ENCODE data around the gene PLAAT1. TPM values are rescaled to one million over a fixed set of nuclear protein-coding genes. Genes with fewer than 3 reads are reported as not detected.
A peak's percentile ranks its signal among the peaks of the same experiment; 100 is the strongest.

PLAAT1 gene
- not detected for total RNA-seq

DNA sequence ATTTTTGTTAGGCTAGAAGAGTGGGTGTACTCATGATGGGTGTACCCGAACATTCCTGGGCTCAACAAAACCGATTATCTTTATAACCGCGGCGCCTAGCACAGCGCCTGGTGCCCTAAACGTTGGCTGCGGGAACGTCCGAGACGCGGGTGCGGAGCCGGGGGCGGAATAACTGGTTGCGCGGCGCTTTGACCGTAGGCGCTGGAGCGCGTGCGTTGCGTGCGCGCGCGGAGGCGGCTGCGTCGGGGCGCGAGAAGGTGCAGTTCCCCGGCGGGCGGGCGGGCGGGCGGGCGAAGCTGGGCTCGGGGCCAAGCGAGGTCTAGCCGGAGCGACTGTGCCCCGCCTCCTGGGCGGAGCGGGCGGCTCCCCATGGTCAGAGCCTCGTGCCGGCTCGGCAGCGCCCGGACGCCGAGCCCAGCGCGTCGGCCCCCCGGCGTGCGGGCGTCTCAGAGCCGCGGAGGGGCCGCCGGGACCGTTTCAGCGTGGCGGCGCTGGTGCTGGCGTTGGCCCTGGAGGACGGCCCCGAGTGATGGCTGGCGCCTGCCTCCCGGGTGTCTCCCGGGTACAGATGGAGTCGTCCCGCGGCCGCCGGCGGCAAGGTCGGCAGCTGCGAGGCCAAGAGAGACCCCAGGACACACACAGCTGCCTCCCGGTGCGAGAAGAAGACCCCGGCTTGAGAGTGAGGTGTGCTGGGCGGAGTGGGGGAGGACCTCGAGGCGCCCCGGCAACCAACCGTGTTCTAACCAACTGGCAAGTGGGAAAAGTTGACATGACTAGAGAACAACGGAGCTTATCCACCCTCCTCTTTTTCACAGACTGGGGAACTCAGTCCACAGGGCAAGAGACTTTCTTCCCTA, at the start of gene PLAAT1:
PLAAT1 (plus strand) TSS at position 373 of the 857 bp plus-strand sequence. CDS start 14,429 bp downstream, outside the sequence.
- DNase-seq, result peak; percentile 32
- Mint-ChIP-seq H3K36me3 (no peaks in the 10 kb centered on the region), H3K9me3 (no peaks in the 10 kb centered on the region), H3K27me3 (peaks cover 41% of the 10 kb centered on the region), H3K4me1 (peaks cover 2% of the 10 kb centered on the region), H3K27ac (no peak within 1 kb of the TSS), H3K4me3 (peak within 1 kb of the TSS; percentile 46)
- POLR2A ChIA-PET, result no interaction called here
- ATAC-seq (ENCODE audit: low read depth), result peak; percentile 56

DNA sequence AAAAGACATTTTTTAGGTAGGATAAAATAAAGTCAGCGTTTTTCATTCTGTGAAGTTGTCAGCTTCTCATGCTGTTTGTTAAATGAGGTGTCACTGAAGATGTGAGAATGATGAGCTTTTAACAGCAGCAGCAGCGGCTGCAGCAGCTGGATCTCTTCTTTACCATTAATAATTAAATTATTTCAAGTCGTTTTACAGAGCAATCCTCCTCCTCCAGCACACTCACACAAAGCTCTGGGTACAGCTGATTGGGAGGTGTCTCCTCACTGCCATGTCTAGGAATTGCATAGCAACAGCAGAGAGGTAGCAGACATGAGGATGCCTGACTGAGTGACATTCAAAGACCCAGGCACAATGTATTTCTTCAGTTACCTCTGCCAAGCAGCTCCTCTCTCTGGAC, 46.7 kb upstream of the PLAAT1 start:
- Mint-ChIP-seq H3K27ac (no peak overlapping the region), H3K27me3 (no peaks in the 10 kb centered on the region), H3K9me3 (no peaks in the 10 kb centered on the region), H3K36me3 (no peaks in the 10 kb centered on the region), H3K4me1 (no peaks in the 10 kb centered on the region), H3K4me3 (no peak overlapping the region)
- POLR2A ChIA-PET, result no interaction called here
- no peak for ATAC-seq (ENCODE audit: low read depth)
- DNase-seq, result no peak

DNA sequence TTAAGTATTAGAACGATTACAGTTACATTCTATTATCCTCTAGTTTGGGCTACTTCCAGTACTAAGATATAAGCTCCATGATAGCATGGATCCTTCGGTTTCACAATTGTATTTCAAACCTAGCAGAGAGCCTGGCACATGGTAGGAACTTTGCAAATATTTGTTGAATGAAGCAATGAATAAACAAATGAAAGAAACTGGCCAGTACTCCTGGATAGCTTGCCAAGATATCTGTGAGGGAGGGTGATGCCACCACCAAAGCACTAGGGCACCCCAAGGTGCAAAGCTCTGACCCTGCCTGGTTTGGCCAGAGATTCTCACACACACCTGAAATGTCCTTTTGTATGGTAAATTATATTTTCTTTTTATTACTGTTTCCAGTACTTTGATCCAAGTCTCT, 44.3 kb upstream of the PLAAT1 start:
- POLR2A ChIA-PET, result no interaction called here
- Mint-ChIP-seq H3K27me3 (no peaks in the 10 kb centered on the region), H3K36me3 (no peaks in the 10 kb centered on the region), H3K9me3 (no peaks in the 10 kb centered on the region), H3K4me3 (no peak overlapping the region), H3K4me1 (no peaks in the 10 kb centered on the region), H3K27ac (no peak overlapping the region)
- no peak for DNase-seq
- no peak for ATAC-seq (ENCODE audit: low read depth)

DNA sequence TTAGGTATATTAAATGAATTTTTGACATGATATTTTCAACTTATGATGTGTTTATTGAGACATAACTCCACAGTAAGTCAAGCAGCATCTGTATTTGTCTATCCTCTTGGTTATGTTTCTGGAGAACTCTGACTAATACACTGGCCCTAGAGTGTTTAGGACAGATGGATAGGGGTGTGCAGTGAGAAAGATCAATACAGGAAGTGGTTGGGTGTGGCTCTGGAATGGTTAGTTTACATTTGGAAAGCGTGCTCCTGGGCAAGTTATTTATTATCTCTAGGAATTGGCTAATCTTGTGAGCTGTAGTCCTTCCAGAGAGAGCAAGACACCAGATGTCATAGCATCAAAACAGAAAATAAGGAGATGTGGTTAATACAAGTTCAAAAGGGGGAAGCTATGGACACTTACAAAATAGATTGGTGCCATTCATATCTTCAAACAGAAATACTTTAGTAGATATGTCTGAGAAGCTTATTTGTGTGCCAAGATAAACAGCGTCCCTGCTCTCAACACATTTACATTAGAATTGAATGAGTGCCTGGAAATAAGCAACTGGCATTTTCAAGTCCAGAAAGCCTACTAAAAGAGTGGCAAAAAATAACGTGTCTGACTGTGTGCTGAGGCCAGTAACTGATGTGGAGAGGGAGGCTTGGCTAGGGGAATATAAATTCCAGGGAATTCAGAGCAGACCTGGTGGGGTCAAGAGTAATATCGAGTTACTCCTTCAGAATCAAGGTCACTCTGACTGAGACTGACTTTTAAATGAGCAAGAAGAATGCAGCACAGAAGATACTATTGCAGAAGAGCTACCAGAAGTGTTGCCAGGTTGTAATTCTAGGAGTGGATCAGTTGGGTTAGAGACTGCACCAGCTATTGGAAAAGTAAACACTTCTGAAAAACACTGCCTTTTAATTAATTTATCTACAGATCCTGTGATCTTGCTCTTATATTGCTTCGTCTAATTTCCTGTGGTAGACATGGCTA, 33.4 kb upstream of the PLAAT1 start:
- DNase-seq (no peak), ATAC-seq (ENCODE audit: low read depth) (no peak)
- Mint-ChIP-seq H3K27ac (no peak overlapping the region), H3K4me3 (no peak overlapping the region), H3K36me3 (no peaks in the 10 kb centered on the region), H3K4me1 (no peaks in the 10 kb centered on the region), H3K27me3 (no peaks in the 10 kb centered on the region), H3K9me3 (no peaks in the 10 kb centered on the region)
- POLR2A ChIA-PET, result no interaction called here

DNA sequence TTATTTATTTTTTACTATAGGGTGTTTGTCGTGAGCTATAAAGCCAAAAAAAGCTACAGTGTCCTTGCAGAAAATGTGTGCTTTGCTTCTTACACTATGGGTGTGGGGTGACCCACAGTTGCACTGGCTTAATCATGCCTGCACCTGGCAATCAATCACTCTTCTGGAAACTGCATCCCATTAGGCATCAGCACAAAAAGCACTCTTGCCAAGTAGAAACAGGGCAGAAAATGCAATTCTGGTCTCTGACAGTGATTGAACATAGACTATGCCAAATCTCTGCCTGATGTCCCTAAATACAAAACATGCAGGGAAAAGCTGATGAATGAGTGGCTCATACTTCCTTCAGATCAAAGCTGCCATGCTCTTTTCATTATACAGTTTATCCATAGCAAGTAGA, 30.4 kb upstream of the PLAAT1 start:
- ATAC-seq (ENCODE audit: low read depth) (no peak), DNase-seq (no peak)
- Mint-ChIP-seq H3K36me3 (no peaks in the 10 kb centered on the region), H3K4me1 (no peaks in the 10 kb centered on the region), H3K27me3 (no peaks in the 10 kb centered on the region), H3K9me3 (no peaks in the 10 kb centered on the region), H3K27ac (no peak overlapping the region), H3K4me3 (no peak overlapping the region)
- POLR2A ChIA-PET, result no interaction called here

DNA sequence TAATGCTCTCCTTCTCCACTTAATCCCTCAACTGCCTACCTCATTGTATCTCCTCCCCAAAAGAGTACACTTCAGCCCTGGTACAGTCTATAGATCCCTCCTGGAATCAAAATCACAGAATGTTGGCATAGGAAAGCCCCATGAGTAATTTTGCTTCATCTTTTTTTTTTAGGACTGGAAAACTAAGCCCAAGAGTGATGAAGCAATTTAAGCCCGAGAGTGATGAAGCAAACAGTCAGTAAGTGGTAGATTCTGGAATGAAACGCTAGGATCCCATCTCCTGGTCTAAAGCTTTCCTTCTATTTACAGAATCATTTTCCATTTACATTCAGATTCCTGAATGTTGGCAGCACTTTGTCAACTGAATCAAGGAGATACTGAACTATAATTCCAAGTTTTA, 29.8 kb upstream of the PLAAT1 start:
- POLR2A ChIA-PET, result no interaction called here

DNA sequence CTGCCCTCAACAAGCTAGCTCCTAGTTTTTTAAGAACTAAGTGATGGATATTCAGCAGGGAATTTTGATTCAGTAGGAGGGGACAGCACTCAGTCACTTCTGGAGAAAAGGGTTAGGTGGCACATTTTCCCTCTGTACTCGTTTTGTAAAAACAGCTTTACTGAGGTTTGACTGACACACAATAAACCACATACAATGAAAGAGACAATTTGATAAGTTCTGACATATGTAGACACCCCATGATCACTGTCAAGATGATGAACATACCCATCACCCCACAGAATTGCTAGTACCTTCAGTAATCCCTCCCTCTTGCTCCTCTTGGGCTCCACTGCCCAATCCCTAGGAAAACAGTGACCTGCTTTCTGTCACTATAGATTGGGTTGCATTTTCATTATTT, 29.0 kb upstream of the PLAAT1 start:
- DNase-seq (no peak), ATAC-seq (ENCODE audit: low read depth) (no peak)
- H3K27me3 Mint-ChIP-seq, result no peaks in the 10 kb centered on the region
- no peaks in the 10 kb centered on the region for H3K36me3 Mint-ChIP-seq
- no peaks in the 10 kb centered on the region for H3K9me3 Mint-ChIP-seq
- POLR2A ChIA-PET, result no interaction called here
- no peak overlapping the region for H3K4me3 Mint-ChIP-seq
- H3K4me1 Mint-ChIP-seq, result no peaks in the 10 kb centered on the region
- H3K27ac Mint-ChIP-seq, result no peak overlapping the region

More for the DNA sequence above, 29.8 kb upstream of the PLAAT1 start:
- no peak for ATAC-seq (ENCODE audit: low read depth)
- no peaks in the 10 kb centered on the region for H3K36me3 Mint-ChIP-seq
- H3K9me3 Mint-ChIP-seq, result no peaks in the 10 kb centered on the region
- no peaks in the 10 kb centered on the region for H3K27me3 Mint-ChIP-seq
- DNase-seq, result no peak
- no peaks in the 10 kb centered on the region for H3K4me1 Mint-ChIP-seq
- no peak overlapping the region for H3K4me3 Mint-ChIP-seq
- H3K27ac Mint-ChIP-seq, result no peak overlapping the region

DNA sequence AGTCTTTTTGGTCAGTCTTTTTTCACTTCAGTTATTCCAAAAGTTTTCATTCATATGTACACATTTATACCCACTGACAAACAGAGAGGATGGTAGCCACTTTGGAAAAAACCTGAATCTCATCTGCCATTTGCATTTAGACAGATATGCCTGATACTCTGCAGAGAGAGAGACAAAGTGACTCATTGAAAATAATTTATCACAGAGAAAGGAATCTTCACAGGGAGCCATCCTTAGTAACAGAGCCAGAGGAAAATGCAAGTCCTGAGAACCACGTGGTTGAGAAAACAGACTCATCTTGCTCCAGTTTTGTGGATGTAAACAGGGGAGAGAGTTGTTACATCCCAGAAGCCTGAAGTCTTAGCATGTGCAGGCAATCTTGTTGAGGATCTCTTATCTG, 28.2 kb upstream of the PLAAT1 start:
- no peaks in the 10 kb centered on the region for H3K9me3 Mint-ChIP-seq
- no peak overlapping the region for H3K27ac Mint-ChIP-seq
- DNase-seq (no peak), ATAC-seq (ENCODE audit: low read depth) (no peak)
- H3K4me1 Mint-ChIP-seq, result no peaks in the 10 kb centered on the region
- H3K27me3 Mint-ChIP-seq, result no peaks in the 10 kb centered on the region
- no peak overlapping the region for H3K4me3 Mint-ChIP-seq
- POLR2A ChIA-PET, result no interaction called here
- H3K36me3 Mint-ChIP-seq, result no peaks in the 10 kb centered on the region

DNA sequence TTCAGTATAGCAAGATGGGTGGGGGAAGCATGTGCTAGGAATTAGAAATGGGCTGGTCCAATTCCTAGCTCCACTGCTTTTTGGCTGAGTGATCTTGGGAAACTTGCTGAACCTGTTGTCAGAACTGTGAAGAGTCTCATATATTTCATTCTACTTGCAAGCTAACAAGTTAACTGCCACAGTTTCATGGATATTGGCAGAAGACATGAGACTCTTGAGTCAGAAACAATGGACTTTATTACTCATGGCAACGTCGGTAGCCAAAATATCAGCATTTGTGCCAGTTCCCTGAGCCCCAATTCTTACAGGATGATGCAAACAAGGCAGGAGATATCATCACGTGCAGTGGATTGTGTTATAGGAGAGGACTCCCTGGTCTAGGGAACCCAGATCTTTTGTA, 26.6 kb upstream of the PLAAT1 start:
- Mint-ChIP-seq H3K4me3 (no peak overlapping the region), H3K27ac (no peak overlapping the region)
- POLR2A ChIA-PET, result no interaction called here

DNA sequence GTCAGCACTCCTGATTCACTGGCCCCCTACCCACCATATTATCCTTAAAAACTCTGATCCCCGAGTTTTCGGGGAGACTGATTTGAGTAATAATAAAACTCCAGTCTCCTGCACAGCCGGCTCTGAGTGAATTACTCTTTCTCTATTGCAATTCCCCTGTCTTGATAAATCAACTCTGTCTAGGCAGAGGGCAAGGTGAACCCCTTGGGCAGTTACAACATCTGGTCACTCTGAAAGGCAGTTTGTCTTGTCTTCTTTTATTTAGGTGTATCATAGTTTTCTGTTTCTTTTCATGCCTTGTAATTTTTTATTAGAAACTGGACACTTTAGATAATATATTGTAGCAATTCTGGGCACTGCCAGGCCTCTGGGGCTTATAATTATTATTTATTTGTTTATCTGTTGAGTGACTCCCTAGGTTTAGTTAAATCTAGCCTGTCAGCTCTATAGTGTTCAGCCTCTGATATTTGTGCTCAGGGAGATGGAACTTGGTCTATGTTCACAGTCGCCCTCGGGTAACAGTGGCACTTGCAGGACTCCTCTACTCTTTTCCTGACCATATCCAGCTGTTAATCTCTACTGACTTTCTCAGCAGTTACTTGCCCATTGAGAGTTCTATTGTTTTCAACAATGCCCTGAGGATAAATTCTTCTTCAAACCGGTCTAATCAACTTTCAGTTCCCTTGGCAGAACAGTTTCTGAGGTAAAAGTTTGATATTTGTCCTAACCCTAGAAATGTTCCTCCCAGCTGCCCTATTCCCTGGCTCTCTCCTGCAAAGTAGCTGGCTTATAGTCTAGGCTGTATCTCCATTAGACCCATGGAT, 15.5 kb upstream of the PLAAT1 start:
- peaks cover 13% of the 10 kb centered on the region for H3K27me3 Mint-ChIP-seq
- H3K27ac Mint-ChIP-seq, result no peak overlapping the region
- POLR2A ChIA-PET, result no interaction called here
- no peaks in the 10 kb centered on the region for H3K9me3 Mint-ChIP-seq
- no peaks in the 10 kb centered on the region for H3K36me3 Mint-ChIP-seq
- no peak overlapping the region for H3K4me3 Mint-ChIP-seq
- H3K4me1 Mint-ChIP-seq, result no peaks in the 10 kb centered on the region
- DNase-seq (no peak), ATAC-seq (ENCODE audit: low read depth) (no peak)

More for the DNA sequence above, 26.6 kb upstream of the PLAAT1 start:
- Mint-ChIP-seq H3K9me3 (no peaks in the 10 kb centered on the region), H3K36me3 (no peaks in the 10 kb centered on the region), H3K4me1 (no peaks in the 10 kb centered on the region), H3K27me3 (no peaks in the 10 kb centered on the region)
- no peak for DNase-seq
- ATAC-seq (ENCODE audit: low read depth), result no peak

DNA sequence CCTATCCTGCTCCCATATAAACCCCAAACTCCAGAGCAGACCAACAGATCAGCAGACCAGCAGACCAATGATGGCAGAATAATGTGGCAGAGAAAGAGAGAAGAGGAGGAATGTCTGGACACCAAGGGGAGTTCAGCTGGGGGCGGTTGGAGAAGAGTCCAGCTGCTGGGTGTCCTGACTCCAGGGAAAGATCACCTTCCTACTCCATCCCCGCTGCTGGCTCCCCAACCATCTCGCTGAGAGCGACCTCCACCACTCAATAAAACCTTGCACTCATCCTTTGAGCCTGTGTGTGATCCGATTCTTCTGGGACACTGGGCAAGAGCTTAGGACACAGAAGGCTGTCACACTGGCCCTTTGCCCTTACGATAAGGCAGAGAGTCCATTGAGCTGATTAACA, 12.8 kb upstream of the PLAAT1 start:
- DNase-seq (no peak), ATAC-seq (ENCODE audit: low read depth) (no peak)
- H3K27me3 Mint-ChIP-seq, result peaks cover 8% of the 10 kb centered on the region
- H3K9me3 Mint-ChIP-seq, result no peaks in the 10 kb centered on the region
- no peak overlapping the region for H3K27ac Mint-ChIP-seq
- H3K4me3 Mint-ChIP-seq, result no peak overlapping the region
- H3K36me3 Mint-ChIP-seq, result no peaks in the 10 kb centered on the region
- POLR2A ChIA-PET, result no interaction called here
- H3K4me1 Mint-ChIP-seq, result no peaks in the 10 kb centered on the region

DNA sequence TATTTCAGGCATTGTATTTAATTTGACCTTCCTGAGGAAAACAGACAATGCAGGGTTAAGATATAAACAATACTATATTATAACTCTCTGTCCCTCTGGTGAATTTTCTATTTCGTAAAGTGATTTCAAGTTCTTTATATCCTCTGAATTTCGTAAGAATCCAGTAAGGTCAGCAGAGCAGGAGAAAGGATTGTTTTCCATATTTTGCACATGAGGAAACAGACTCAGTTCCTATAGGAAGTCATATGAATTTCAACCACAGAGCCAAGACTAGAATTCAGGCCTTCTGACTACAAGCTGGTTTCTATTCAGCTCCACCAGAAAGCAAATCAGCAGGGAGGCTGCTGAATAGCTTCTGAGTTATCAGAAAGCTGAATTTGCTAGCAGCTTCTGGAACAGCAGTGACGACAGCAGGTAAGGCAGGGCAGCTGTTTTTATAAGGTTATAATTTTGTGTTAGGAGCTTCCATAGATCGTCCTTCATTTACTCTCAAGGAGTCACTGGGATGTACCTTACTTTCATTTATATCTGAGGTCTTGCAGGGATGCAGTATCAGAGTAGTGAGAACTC, 11.1 kb upstream of the PLAAT1 start:
- Mint-ChIP-seq H3K27me3 (peaks cover 8% of the 10 kb centered on the region), H3K27ac (no peak overlapping the region), H3K9me3 (no peaks in the 10 kb centered on the region), H3K36me3 (no peaks in the 10 kb centered on the region), H3K4me3 (no peak overlapping the region), H3K4me1 (no peaks in the 10 kb centered on the region)
- POLR2A ChIA-PET, result no interaction called here
- ATAC-seq (ENCODE audit: low read depth), result no peak
- DNase-seq, result no peak

DNA sequence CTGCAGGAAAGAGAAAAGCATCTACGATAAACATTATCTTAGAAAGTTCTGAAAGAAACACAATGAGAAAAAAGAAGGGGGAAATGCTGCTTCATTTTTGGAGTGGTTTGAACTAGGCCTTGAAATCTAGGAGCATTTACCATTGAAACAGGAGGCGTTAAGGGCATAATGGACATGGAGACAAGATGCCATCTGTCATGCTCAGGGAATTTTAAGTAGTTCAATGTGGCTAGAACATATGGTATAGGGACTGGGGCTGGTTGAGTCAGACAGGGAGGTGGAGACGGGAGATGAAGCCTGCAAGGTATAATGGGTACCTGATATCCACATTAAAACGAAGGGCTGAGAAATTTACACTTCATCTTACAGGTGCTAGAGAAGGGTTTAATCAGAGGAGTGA, 10.4 kb upstream of the PLAAT1 start:
- no peak for ATAC-seq (ENCODE audit: low read depth)
- Mint-ChIP-seq H3K4me1 (no peaks in the 10 kb centered on the region), H3K9me3 (no peaks in the 10 kb centered on the region), H3K36me3 (no peaks in the 10 kb centered on the region), H3K27me3 (peaks cover 8% of the 10 kb centered on the region), H3K27ac (no peak overlapping the region), H3K4me3 (no peak overlapping the region)
- POLR2A ChIA-PET, result no interaction called here
- no peak for DNase-seq
